H9 (cell line): ENCODE data around the gene IFNAR2. TPM values are rescaled to one million over a fixed set of nuclear protein-coding genes. Genes with fewer than 3 reads are reported as not detected.

ENCODE experiments used
- DNase-seq: peaks from one replicate; pipeline ENCODE4 v3.0.0-alpha.2; 2017
- H2AFZ ChIP-seq: one replicate; pipeline ENCODE4 v1.6.1; 2013; ENCODE audit warnings: mild to moderate bottlenecking, low read length, control low read depth, moderate library complexity
- H2AK5ac ChIP-seq: 2 replicates; pipeline ENCODE4 v1.6.1; 2013; ENCODE audit warnings: low read length, control low read depth, mixed read lengths; ENCODE audit not compliant: insufficient read length
- H2BK120ac ChIP-seq: one replicate; pipeline ENCODE4 v1.6.1; 2013; ENCODE audit warnings: low read depth, mild to moderate bottlenecking, low read length, control low read depth, inconsistent platforms; ENCODE audit not compliant: poor library complexity, severe bottlenecking
- H2BK12ac ChIP-seq: 2 replicates; pipeline ENCODE4 v1.6.1; 2013; ENCODE audit warnings: low read length, control low read depth, mixed read lengths, low read depth; ENCODE audit not compliant: insufficient read length
- H2BK15ac ChIP-seq: 2 replicates; pipeline ENCODE4 v1.6.1; 2013; ENCODE audit warnings: low read depth, low read length, control low read depth
- H2BK20ac ChIP-seq: one replicate; pipeline ENCODE4 v1.6.1; 2013; ENCODE audit warnings: low read depth, mild to moderate bottlenecking, low read length, control low read depth, inconsistent platforms; ENCODE audit not compliant: poor library complexity, severe bottlenecking
- H2BK5ac ChIP-seq: 2 replicates; pipeline ENCODE4 v1.6.1; 2013; ENCODE audit warnings: low read length, control low read depth, mixed read lengths; ENCODE audit not compliant: insufficient read length
- H3K14ac ChIP-seq: 2 replicates; pipeline ENCODE4 v1.6.1; 2013; ENCODE audit warnings: low read length, control low read depth; ENCODE audit not compliant: insufficient read depth
- H3K18ac ChIP-seq: 2 replicates; pipeline ENCODE4 v1.6.1; 2013; ENCODE audit warnings: low read depth, mild to moderate bottlenecking, mixed read lengths, low read length, control low read depth; ENCODE audit not compliant: insufficient read length
- H3K23ac ChIP-seq: 2 replicates; pipeline ENCODE4 v1.6.1; 2013; ENCODE audit warnings: low read length, control low read depth, mixed read lengths, low read depth; ENCODE audit not compliant: insufficient read length
- H3K23me2 ChIP-seq: 2 replicates; pipeline ENCODE4 v1.6.1; 2013; ENCODE audit warnings: low read depth, mild to moderate bottlenecking, mixed read lengths, low read length, control low read depth; ENCODE audit not compliant: insufficient read length, poor library complexity, severe bottlenecking
- H3K27ac ChIP-seq: 2 replicates; pipeline ENCODE4 v1.5.1; 2013; ENCODE audit warnings: low read length, control low read depth, mixed read lengths, low read depth; ENCODE audit not compliant: insufficient read length
- H3K27me3 ChIP-seq: 2 replicates; pipeline ENCODE4 v1.6.1; 2013; ENCODE audit warnings: low read length, control low read depth, inconsistent platforms; ENCODE audit not compliant: insufficient read depth
- H3K4ac ChIP-seq: 2 replicates; pipeline ENCODE4 v1.6.1; 2013; ENCODE audit warnings: low read depth, mild to moderate bottlenecking, control low read depth, inconsistent platforms, low read length, moderate library complexity
- H3K4me1 ChIP-seq: 2 replicates; pipeline ENCODE4 v1.6.1; 2013; ENCODE audit warnings: low read length, control low read depth, inconsistent platforms; ENCODE audit not compliant: insufficient read depth
- H3K4me2 ChIP-seq: 2 replicates; pipeline ENCODE4 v1.6.1; 2013; ENCODE audit warnings: low read length, control low read depth, mixed read lengths; ENCODE audit not compliant: insufficient read length, insufficient read depth
- H3K56ac ChIP-seq: 2 replicates; pipeline ENCODE4 v1.6.1; 2013; ENCODE audit warnings: low read depth, mild to moderate bottlenecking, mixed read lengths, low read length, control low read depth; ENCODE audit not compliant: insufficient read length
- H3K79me1 ChIP-seq: 2 replicates; pipeline ENCODE4 v1.6.1; 2013; ENCODE audit warnings: low read depth, mild to moderate bottlenecking, moderate library complexity, low read length, control low read depth, inconsistent platforms; ENCODE audit not compliant: insufficient read depth, poor library complexity, severe bottlenecking
- H3K79me2 ChIP-seq: 2 replicates; pipeline ENCODE4 v1.6.1; 2013; ENCODE audit warnings: low read length, control low read depth, inconsistent platforms; ENCODE audit not compliant: insufficient read depth
- H3K9ac ChIP-seq: 2 replicates; pipeline ENCODE4 v1.6.1; 2013; ENCODE audit warnings: low read length, control low read depth, mixed read lengths; ENCODE audit not compliant: insufficient read length; ENCODE audit errors: extremely low read depth
- H3K9me3 ChIP-seq: one replicate; pipeline ENCODE4 v1.6.1; 2013; ENCODE audit warnings: low read depth, low read length, inconsistent platforms; ENCODE audit not compliant: control insufficient read depth
- H3T11ph ChIP-seq: one replicate; pipeline ENCODE4 v1.6.1; 2013; ENCODE audit warnings: mild to moderate bottlenecking, low read length, control low read depth, inconsistent platforms
- H4K20me1 ChIP-seq: one replicate; pipeline ENCODE4 v1.6.1; 2013; ENCODE audit not compliant: control insufficient read depth, insufficient read length, insufficient read depth
- H4K5ac ChIP-seq: 2 replicates; pipeline ENCODE4 v1.6.1; 2013; ENCODE audit warnings: low read depth, mild to moderate bottlenecking, mixed read lengths, low read length, control low read depth; ENCODE audit not compliant: insufficient read length
- H4K8ac ChIP-seq: replicated peaks from 2 replicates; pipeline ENCODE4 v1.6.1; 2013; ENCODE audit warnings: low read length, control low read depth, mixed read lengths, low read depth; ENCODE audit not compliant: insufficient read length
- H4K91ac ChIP-seq: 2 replicates; pipeline ENCODE4 v1.6.1; 2013; ENCODE audit warnings: low read depth, mild to moderate bottlenecking, moderate library complexity, mixed read lengths, low read length, control low read depth; ENCODE audit not compliant: insufficient read length
- H3K27ac Mint-ChIP-seq, 3 experiments: 2 replicates in 2 of 3; 3 replicates in 1 of 3; pipeline ENCODE4 v1.8.0; 2020 to 2021; ENCODE audit warnings: mixed read lengths in 3 of 3, mild to moderate bottlenecking in 1 of 3, moderate library complexity in 1 of 3
- H3K27me3 Mint-ChIP-seq: 2 replicates; pipeline ENCODE4 v1.8.0; 2021; ENCODE audit warnings: low read depth, mild to moderate bottlenecking, moderate library complexity, mixed read lengths
- H3K36me3 Mint-ChIP-seq, 3 experiments: 2 replicates in 2 of 3; 3 replicates in 1 of 3; pipeline ENCODE4 v1.8.0; 2020 to 2021; ENCODE audit warnings: low read depth in 3 of 3, mixed read lengths in 3 of 3; ENCODE audit not compliant: insufficient read depth in 1 of 3
- H3K4me1 Mint-ChIP-seq, 2 experiments: 2 replicates each; pipeline ENCODE4 v1.8.0; 2020; ENCODE audit warnings: mixed read lengths in 2 of 2
- H3K4me3 Mint-ChIP-seq, 2 experiments: 2 replicates in 1 of 2; 3 replicates in 1 of 2; pipeline ENCODE4 v1.8.0; 2020 to 2021; ENCODE audit warnings: mild to moderate bottlenecking in 2 of 2, mixed read lengths in 2 of 2, moderate library complexity in 1 of 2
- H3K9me3 Mint-ChIP-seq, 2 experiments: 2 replicates in 1 of 2; 3 replicates in 1 of 2; pipeline ENCODE4 v1.8.0; 2020; ENCODE audit warnings: mild to moderate bottlenecking in 2 of 2, mixed read lengths in 2 of 2, moderate library complexity in 1 of 2
- CTCF ChIP-seq: fragments of 200-600 bp; sonication (generic); conservative IDR thresholded peaks from 3 replicates; pipeline ENCODE4 v1.8.0; 2021; ENCODE audit warnings: antibody characterized with exemption, mild to moderate bottlenecking
- WGBS: extraction: QIAGEN DNeasy Blood & Tissue Kit; methylation state at CpG from one replicate; pipeline ENCODE4 v1.1.7; 2013; ENCODE audit warnings: missing lambda C conversion rate, low lambda C conversion rate, mixed read lengths; ENCODE audit not compliant: insufficient read length; ENCODE audit errors: extremely low coverage; 5-methylcytosine and 5-hydroxymethylcytosine counted together
- total RNA-seq: library from RNA; stranded (reverse); gene quantifications from 2 replicates; pipeline ENCODE4 v1.2.1, GENCODE V29; 2021

The IFNAR2 gene
- total RNA-seq, 1 experiment from 2014 or later = 14.4 TPM

- Mint-ChIP-seq H3K4me3 (no peak overlapping the region), H3K27me3 (peaks cover 17% of the 10 kb centered on the region), H3K9me3 (peaks cover 16 to 19% of the 10 kb centered on the region in 2 experiments; a peak in 4 of 5 replicates), H3K4me1 (peaks cover 23 to 31% of the 10 kb centered on the region in 2 experiments), H3K36me3 (peaks cover 18 to 46% (median 28%) of the 10 kb centered on the region in 3 experiments), H3K27ac (peak overlapping the region in 2 of 3 experiments; percentile 59 to 85; a peak in 3 of 7 replicates)
- Histone ChIP-seq H3K79me1 (no peaks in the 10 kb centered on the region), H3K56ac (no peak overlapping the region), H3K9ac (no peak overlapping the region), H3K4ac (no peak overlapping the region), H3K14ac (no peak overlapping the region), H3K18ac (no peak overlapping the region), H2AFZ (no peak overlapping the region), H4K5ac (no peak overlapping the region), H2BK15ac (no peak overlapping the region), H2BK20ac (no peak overlapping the region), H2AK5ac (no peak overlapping the region), H3K27ac (no peak overlapping the region), H4K20me1 (no peaks in the 10 kb centered on the region), H3K79me2 (no peaks in the 10 kb centered on the region), H3K9me3 (no peaks in the 10 kb centered on the region), H3K27me3 (no peaks in the 10 kb centered on the region), H2BK120ac (no peak overlapping the region), H3T11ph (no peak overlapping the region), H4K8ac (no peak overlapping the region), H2BK5ac (no peak overlapping the region), H3K4me2 (no peak overlapping the region), H3K4me1 (peaks cover 5% of the 10 kb centered on the region; the same call in 1 of the 2 replicates), H3K23ac (no peak overlapping the region), H2BK12ac (no peak overlapping the region), H3K23me2 (peaks cover 13% of the 10 kb centered on the region), H4K91ac (no peak overlapping the region)
- no peak for TF ChIP-seq CTCF
- WGBS = no CpG with 5 or more reads among the region's 5 CpGs
- no peak for DNase-seq
Observed at GRCh38 chr21:33232291-33233034, 2.7 kb downstream of the IFNAR2 start.
